GM12878 (cell line): ENCODE measurements around the gene ABCB9. TPM values are rescaled to one million over a fixed set of nuclear protein-coding genes. Genes with fewer than 3 reads are reported as not detected.

Source experiments
- ATF7 ChIP-seq: fragments of 450-650 bp; IDR thresholded peaks from 2 replicates; pipeline ENCODE4 v1.6.1; 2016; ENCODE audit warnings: low read depth, mild to moderate bottlenecking
- BCL11A ChIP-seq: IDR thresholded peaks from 2 replicates; pipeline ENCODE4 v1.6.1; 2011; ENCODE audit warnings: low read depth, low read length
- EED ChIP-seq: sonication (generic); IDR thresholded peaks from 2 replicates; pipeline ENCODE4 v1.6.1; 2016; ENCODE audit warnings: antibody characterized with exemption, low read depth
- ETV6 ChIP-seq, 2 experiments: fragments of 450-650 bp in 1 of 2; IDR thresholded peaks in 1 of 2; conservative IDR thresholded peaks in 1 of 2; 2 replicates each; pipeline ENCODE4 v1.6.1; 2014; ENCODE audit warnings: antibody characterized with exemption in 1 of 2, borderline replicate concordance in 1 of 2, low read depth in 1 of 2, mild to moderate bottlenecking in 1 of 2, moderate library complexity in 1 of 2
- EZH2 ChIP-seq: IDR thresholded peaks from 2 replicates; pipeline ENCODE4 v1.6.1; 2012; ENCODE audit warnings: low read depth, mild to moderate bottlenecking, control low read depth, inconsistent platforms, low read length, borderline replicate concordance; ENCODE audit not compliant: control insufficient read depth
- IRF4 ChIP-seq: IDR thresholded peaks from 2 replicates; pipeline ENCODE4 v1.6.1; 2011; ENCODE audit warnings: low read depth, low read length
- JUNB ChIP-seq: IDR thresholded peaks from 2 replicates; pipeline ENCODE4 v1.6.1; 2016; ENCODE audit warnings: antibody characterized with exemption, mild to moderate bottlenecking
- LARP7 ChIP-seq: fragments of 450-650 bp; IDR thresholded peaks from 2 replicates; pipeline ENCODE4 v1.6.1; 2017; ENCODE audit warnings: mild to moderate bottlenecking
- NR2F1 ChIP-seq: fragments of 450-650 bp; conservative IDR thresholded peaks from 2 replicates; pipeline ENCODE4 v1.6.1; 2017; ENCODE audit warnings: mild to moderate bottlenecking
- RCOR1 ChIP-seq: conservative IDR thresholded peaks from 2 replicates; pipeline ENCODE4 v1.6.1; 2012; ENCODE audit warnings: low read depth, low read length, improper control_type of control experiment
- RELA ChIP-seq: fragments of 450-650 bp; IDR thresholded peaks from 2 replicates; pipeline ENCODE4 v1.8.0; 2014; ENCODE audit warnings: borderline replicate concordance; ENCODE audit not compliant: partially characterized antibody
- RELB ChIP-seq: fragments of 450-650 bp; IDR thresholded peaks from 2 replicates; pipeline ENCODE4 v1.6.1; 2017; ENCODE audit warnings: low read depth, mild to moderate bottlenecking, moderate library complexity
- SMAD5 ChIP-seq: IDR thresholded peaks from 2 replicates; pipeline ENCODE4 v1.6.1; 2016; ENCODE audit warnings: antibody characterized with exemption, low read depth
- SMC3 ChIP-seq: IDR thresholded peaks from 2 replicates; pipeline ENCODE4 v1.6.1; 2011; ENCODE audit warnings: low read length, improper control_type of control experiment, borderline replicate concordance
- USF2 ChIP-seq: IDR thresholded peaks from 2 replicates; pipeline ENCODE4 v1.6.1; 2011; ENCODE audit warnings: low read depth, low read length, improper control_type of control experiment, borderline replicate concordance
- YY1 ChIP-seq: IDR thresholded peaks from 2 replicates; pipeline ENCODE4 v1.6.1; 2011; ENCODE audit warnings: low read depth, mild to moderate bottlenecking, low read length
- ZNF207 ChIP-seq: fragments of 450-650 bp; IDR thresholded peaks from 2 replicates; pipeline ENCODE4 v1.6.1; 2014; ENCODE audit warnings: antibody characterized with exemption, mild to moderate bottlenecking, borderline replicate concordance
- polyA plus RNA-seq, 11 experiments: library from polyadenylated mRNA; depleted of rRNA in 4 of 11; unstranded in 6 of 11; stranded (reverse) in 5 of 11; fragments of >200 nt; fragmentation: Nextera tagmentation in 4 of 11; fragmentation: Illumina TruSeq in 1 of 11; extraction: Ambion mirVana in 4 of 11; extraction: Trizol in 1 of 11; gene quantifications; 1 replicate in 1 of 11; 2 replicates in 10 of 11; pipeline versions ENCODE4 v1.2.1 to v1.2.3, GENCODE V29; 2011 to 2016; ENCODE audit warnings: inconsistent platforms in 2 of 11, missing spikeins in 2 of 11, low read depth in 1 of 11
- total RNA-seq, 4 experiments: library from RNA; depleted of rRNA in 3 of 4; stranded (reverse); fragments of >200 nt in 3 of 4; fragmentation: Illumina TruSeq in 1 of 4; extraction: Trizol in 1 of 4; gene quantifications; 2 replicates each; pipeline versions ENCODE4 v1.2.1 to v1.2.3, GENCODE V29; 2013 to 2021
- TF ChIP-seq, protein P1 (sequence below): fragments of 450-650 bp; IDR thresholded peaks from 2 replicates; pipeline ENCODE4 v1.6.1; 2014; ENCODE audit warnings: mild to moderate bottlenecking

Gene ABCB9
- total and polyA plus RNA-seq, 10 of the 15 experiments (the other 5 are each of a cell fraction or from before 2014, with no cell fraction given): 0.37 to 4.9 (median 3.1) TPM

- TF ChIP-seq, protein P1, sequence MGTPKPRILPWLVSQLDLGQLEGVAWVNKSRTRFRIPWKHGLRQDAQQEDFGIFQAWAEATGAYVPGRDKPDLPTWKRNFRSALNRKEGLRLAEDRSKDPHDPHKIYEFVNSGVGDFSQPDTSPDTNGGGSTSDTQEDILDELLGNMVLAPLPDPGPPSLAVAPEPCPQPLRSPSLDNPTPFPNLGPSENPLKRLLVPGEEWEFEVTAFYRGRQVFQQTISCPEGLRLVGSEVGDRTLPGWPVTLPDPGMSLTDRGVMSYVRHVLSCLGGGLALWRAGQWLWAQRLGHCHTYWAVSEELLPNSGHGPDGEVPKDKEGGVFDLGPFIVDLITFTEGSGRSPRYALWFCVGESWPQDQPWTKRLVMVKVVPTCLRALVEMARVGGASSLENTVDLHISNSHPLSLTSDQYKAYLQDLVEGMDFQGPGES: 0 out of 2 replicates have a peak, but pooled peaks have one; percentile 19
- peak; percentile 99 for TF ChIP-seq SMC3
- TF ChIP-seq LARP7: peak; percentile 22; the same call in 1 of the 2 replicates
- TF ChIP-seq ATF7: no peak
- TF ChIP-seq BCL11A: no peak
- TF ChIP-seq NR2F1: 0 out of 2 replicates have a peak, but pooled peaks have one; percentile 21
- no peak for TF ChIP-seq RELB
- TF ChIP-seq USF2: no peak
- peak; percentile 48 for TF ChIP-seq RELA
- no peak for TF ChIP-seq EZH2
- no peak for TF ChIP-seq RCOR1
- no peak for TF ChIP-seq SMAD5
- TF ChIP-seq EED: peak; percentile 62; the same call in 1 of the 2 replicates
- TF ChIP-seq ZNF207: peak; percentile 30; the same call in 1 of the 2 replicates
- TF ChIP-seq YY1: peak; percentile 76
- TF ChIP-seq ETV6 (conservative IDR thresholded peaks at IDR 0.05 in 1 of 2, IDR thresholded peaks at IDR 0.05 in 1 of 2; ENCODE audit: borderline replicate concordance in 1 of 2, low read depth in 1 of 2): no peak
- peak; percentile 35; the same call in 1 of the 2 replicates for TF ChIP-seq JUNB
- TF ChIP-seq IRF4: no peak
- TF ChIP-seq, all 136 proteins: peak for 16
Measured at GRCh38 chr12:122951979-122952892, 14.0 kb downstream of the ABCB9 start (continued).
